ENCODE data around the gene WT1. TPM values are rescaled to one million over a fixed set of nuclear protein-coding genes. Genes with fewer than 3 reads are reported as not detected.

WT1 gene
- total and polyA plus RNA-seq, 2 donors (not counting 3 experiments of a cell fraction or from before 2014, with no cell fraction given), result not detected

GRCh38 chr11:32344946-32345345, 90.4 kb downstream of the WT1 start:
- Histone ChIP-seq H3K79me2 (ENCODE audit: control insufficient read depth, insufficient read depth, low read length) (no peaks in the 10 kb centered on the region), H3K9me1 (replicated peaks; ENCODE audit: control insufficient read depth, extremely low read depth, insufficient read depth, low read length) (no peaks in the 10 kb centered on the region), H3K27me3 (ENCODE audit: control insufficient read depth in 2 of 2, insufficient read depth in 2 of 2, low read length in 2 of 2) (peaks cover 0 to 3% of the 10 kb centered on the region in 2 experiments), H3K9ac (replicated peaks; ENCODE audit: extremely low read depth, insufficient read depth, low read length) (no peak overlapping the region), H3K27ac (ENCODE audit: insufficient read depth, low read depth, low read length) (no peak overlapping the region), H3K4me2 (ENCODE audit: insufficient read depth, low read length) (no peak overlapping the region), H4K20me1 (replicated peaks; ENCODE audit: control insufficient read depth, extremely low read depth, insufficient read depth, low read length) (no peaks in the 10 kb centered on the region), H3K36me3 (ENCODE audit: control insufficient read depth in 2 of 2, extremely low read depth in 1 of 2, insufficient read depth in 2 of 2, low read length in 2 of 2) (no peaks in the 10 kb centered on the region), H3K9me3 (replicated peaks; ENCODE audit: control insufficient read depth, insufficient read depth, low read length) (no peaks in the 10 kb centered on the region), H3K4me3 (replicated peaks in 1 of 3; ENCODE audit: insufficient read depth in 1 of 3, low read depth in 1 of 3, low read length in 3 of 3) (no peak overlapping the region), H2AFZ (ENCODE audit: low read depth, low read length) (no peak overlapping the region), H3K4me1 (ENCODE audit: control insufficient read depth, extremely low read depth, insufficient read depth, low read length) (no peaks in the 10 kb centered on the region)
- dilution Hi-C loops (cut with MboI; ENCODE audit: extremely low pct_ligation_motif_present, low sequenced_read_pairs) (no loop called here), intact Hi-C loops (cut with micrococcal nuclease) (no loop called here)
- ChIA-PET POLR2A (no interaction called here), CTCF (no interaction called here)
- no TSS peak for BruUV-seq (replicated peaks)
- no peak for DNase-seq (ENCODE audit: low read depth, low spot score)
- TF ChIP-seq GATA2 (IDR thresholded peaks at IDR 0.05; ENCODE audit: insufficient read depth, insufficient read length, low read depth, low read length) (no peak), EZH2 (IDR thresholded peaks at IDR 0.05; ENCODE audit: borderline replicate concordance, low read depth, low read length, severe bottlenecking) (no peak), MAX (IDR thresholded peaks at IDR 0.05; ENCODE audit: insufficient read depth, insufficient read length) (no peak), MYC (IDR thresholded peaks at IDR 0.05; ENCODE audit: low read depth, low read length) (no peak), FOS (IDR thresholded peaks at IDR 0.05; ENCODE audit: borderline replicate concordance, insufficient read depth, low read length) (no peak), POLR2AphosphoS5 (IDR thresholded peaks at IDR 0.05; ENCODE audit: insufficient read depth, low read depth, low read length) (no peak), CTCF (IDR thresholded peaks at IDR 0.05; ENCODE audit: extremely low read depth in 1 of 2, insufficient read depth in 1 of 2, low read depth in 1 of 2, low read length in 2 of 2) (no peak), JUN (IDR thresholded peaks at IDR 0.05; ENCODE audit: borderline replicate concordance, insufficient read depth, insufficient read length, low read depth) (no peak), POLR2A (IDR thresholded peaks at IDR 0.05; ENCODE audit: low read depth, low read length) (no peak)
- FAIRE-seq, result no peak

Measured in endothelial cell of umbilical vein (primary cell).